A673 (cell line): Measurements from ENCODE around the gene MMP21.

Source experiments
- CTCF ChIP-seq: fragments of 300-800, 200-600 bp; sonication (generic); conservative IDR thresholded peaks from 2 replicates; pipeline ENCODE4 v1.5.1; 2017; ENCODE audit warnings: low read depth, mild to moderate bottlenecking, antibody characterized with exemption, low read length, moderate library complexity, mixed read lengths
- EZH2 ChIP-seq: fragments of 200-600 bp; sonication (generic); IDR thresholded peaks from 2 replicates; pipeline ENCODE4 v1.6.1; 2017; ENCODE audit warnings: borderline replicate concordance, low read depth, mild to moderate bottlenecking, mixed read lengths, antibody characterized with exemption, low read length; ENCODE audit not compliant: poor library complexity, severe bottlenecking

- TF ChIP-seq CTCF (peak; percentile 31; the same call in 1 of the 2 replicates), EZH2 (no peak)
These were observed 40.8 kb downstream of the MMP21 start for GRCh38 chr10:125734823-125735222.
